ENCODE measurements around the gene POU3F1.
"Not testable (repeated sequence)": the region's sequence is repeated elsewhere in the genome, so short reads cannot be mapped to it uniquely, and the experiment has no call there.

- TF ChIP-seq CTCF, POLR2A, POLR2AphosphoS5 (IDR thresholded peaks at IDR 0.05): not testable (repeated sequence)
These were observed 13.6 kb downstream of the POU3F1 start for GRCh38 chr1:38032992-38033391.
